OCI-LY3 (cell line): Measurements from ENCODE around the gene GRIK1.

Experiments used
- H2AFZ ChIP-seq: fragments of 200-600, 300-600 bp; shearing (Covaris generic); 2 replicates; pipeline ENCODE4 v1.6.0; 2014; ENCODE audit warnings: antibody characterized with exemption, low read depth, low read length
- H3K27ac ChIP-seq: fragments of 200-600, 300-600 bp; sonication (generic); 2 replicates; pipeline ENCODE4 v1.5.1; 2014; ENCODE audit warnings: mild to moderate bottlenecking, low read length, moderate library complexity, mixed read lengths
- H3K27me3 ChIP-seq: fragments of 200-600, 300-600 bp; sonication (generic); 2 replicates; pipeline ENCODE4 v1.6.1; 2014; ENCODE audit warnings: low read depth, low read length, mixed read lengths
- H3K36me3 ChIP-seq: fragments of 200-600, 300-600 bp; sonication (generic); replicated peaks from 2 replicates; pipeline ENCODE3; 2014; ENCODE audit warnings: low read depth, low read length, mixed read lengths
- H3K4me1 ChIP-seq: fragments of 300-600, 200-600 bp; sonication (generic); 2 replicates; pipeline ENCODE4 v1.6.1; 2014; ENCODE audit warnings: low read length, mixed read lengths
- H3K4me2 ChIP-seq: fragments of 200-600, 300-600 bp; sonication (generic); 2 replicates; pipeline ENCODE4 v1.6.1; 2014; ENCODE audit warnings: low read length, mixed read lengths
- H3K4me3 ChIP-seq: fragments of 300-600, 200-600 bp; sonication (generic); 2 replicates; pipeline ENCODE4 v1.5.1; 2014; ENCODE audit warnings: antibody characterized with exemption, mild to moderate bottlenecking, low read length, moderate library complexity
- H3K79me2 ChIP-seq: fragments of 300-600, 200-600 bp; shearing (Covaris generic); 2 replicates; pipeline ENCODE4 v1.6.1; 2014; ENCODE audit warnings: mild to moderate bottlenecking, low read length, mixed read lengths
- H3K9ac ChIP-seq: fragments of 300-600, 200-600 bp; shearing (Covaris generic); 2 replicates; pipeline ENCODE4 v1.6.0; 2014; ENCODE audit warnings: mild to moderate bottlenecking, low read length, moderate library complexity
- H3K9me3 ChIP-seq: fragments of 200-600, 300-600 bp; shearing (Covaris generic); 2 replicates; pipeline ENCODE4 v1.6.1; 2014; ENCODE audit warnings: low read length, mixed read lengths; ENCODE audit not compliant: insufficient read depth
- H4K20me1 ChIP-seq: fragments of 200-600, 300-600 bp; sonication (generic); 2 replicates; pipeline ENCODE4 v1.6.1; 2016; ENCODE audit warnings: low read length, mixed read lengths; ENCODE audit not compliant: insufficient read depth
- CTCF ChIP-seq: fragments of 200-600, 300-600 bp; sonication (generic); IDR thresholded peaks from 2 replicates; pipeline ENCODE4 v1.5.1; 2014; ENCODE audit warnings: antibody characterized with exemption, low read length, low read depth
- EZH2phosphoT487 ChIP-seq: fragments of 200-600 bp; shearing (Covaris generic); IDR thresholded peaks from 2 replicates; pipeline ENCODE4 v1.6.1; 2018; ENCODE audit warnings: antibody characterized with exemption, mixed run types, low read depth

GRIK1 gene

GRCh38 chr21:29829564-29830275 lies 110.1 kb downstream of the GRIK1 start:
- TF ChIP-seq CTCF, result no peak
- no peak for TF ChIP-seq EZH2phosphoT487

GRCh38 chr21:29827647-29828046 lies 112.1 kb downstream of the GRIK1 start:
- Histone ChIP-seq H4K20me1 (no peaks in the 10 kb centered on the region), H3K4me3 (no peak overlapping the region), H3K27ac (no peak overlapping the region), H3K4me2 (no peak overlapping the region), H3K79me2 (no peaks in the 10 kb centered on the region), H3K4me1 (no peaks in the 10 kb centered on the region), H3K36me3 (no peaks in the 10 kb centered on the region), H2AFZ (no peak overlapping the region), H3K9me3 (no peaks in the 10 kb centered on the region), H3K27me3 (no peaks in the 10 kb centered on the region), H3K9ac (no peak overlapping the region)
- TF ChIP-seq CTCF, result no peak
- no peak for TF ChIP-seq EZH2phosphoT487

More at GRCh38 chr21:29829564-29830275, 110.1 kb downstream of the GRIK1 start:
- H3K9me3 ChIP-seq, result no peaks in the 10 kb centered on the region
- no peaks in the 10 kb centered on the region for H4K20me1 ChIP-seq
- no peak overlapping the region for H3K27ac ChIP-seq
- no peaks in the 10 kb centered on the region for H3K27me3 ChIP-seq
- no peak overlapping the region for H3K9ac ChIP-seq
- no peak overlapping the region for H3K4me3 ChIP-seq
- no peaks in the 10 kb centered on the region for H3K4me1 ChIP-seq
- no peak overlapping the region for H2AFZ ChIP-seq
- no peaks in the 10 kb centered on the region for H3K36me3 ChIP-seq
- no peaks in the 10 kb centered on the region for H3K79me2 ChIP-seq
- no peak overlapping the region for H3K4me2 ChIP-seq

GRCh38 chr21:29827236-29827635 lies 112.6 kb downstream of the GRIK1 start:
- H3K27ac ChIP-seq, result no peak overlapping the region
- TF ChIP-seq EZH2phosphoT487, result no peak
- no peak for TF ChIP-seq CTCF
- H3K79me2 ChIP-seq, result no peaks in the 10 kb centered on the region
- no peaks in the 10 kb centered on the region for H3K27me3 ChIP-seq
- no peaks in the 10 kb centered on the region for H3K9me3 ChIP-seq
- no peak overlapping the region for H2AFZ ChIP-seq
- H3K4me1 ChIP-seq, result no peaks in the 10 kb centered on the region
- H4K20me1 ChIP-seq, result no peaks in the 10 kb centered on the region
- no peak overlapping the region for H3K9ac ChIP-seq
- H3K4me2 ChIP-seq, result no peak overlapping the region
- H3K4me3 ChIP-seq, result no peak overlapping the region
- no peaks in the 10 kb centered on the region for H3K36me3 ChIP-seq

GRCh38 chr21:29826386-29826785 lies 113.4 kb downstream of the GRIK1 start:
- Histone ChIP-seq H3K79me2 (no peaks in the 10 kb centered on the region), H3K9me3 (no peaks in the 10 kb centered on the region), H3K36me3 (no peaks in the 10 kb centered on the region), H3K4me3 (no peak overlapping the region), H3K27ac (no peak overlapping the region), H4K20me1 (no peaks in the 10 kb centered on the region), H3K4me1 (no peaks in the 10 kb centered on the region), H3K9ac (no peak overlapping the region), H3K27me3 (no peaks in the 10 kb centered on the region), H3K4me2 (no peak overlapping the region), H2AFZ (no peak overlapping the region)
- no peak for TF ChIP-seq EZH2phosphoT487
- no peak for TF ChIP-seq CTCF
